ENCODE results near the gene ROR2.

ROR2 gene

GRCh38 chr9:91837981-91838731 is 111.9 kb downstream of the ROR2 start:
- no peak for DNase-seq

DNA sequence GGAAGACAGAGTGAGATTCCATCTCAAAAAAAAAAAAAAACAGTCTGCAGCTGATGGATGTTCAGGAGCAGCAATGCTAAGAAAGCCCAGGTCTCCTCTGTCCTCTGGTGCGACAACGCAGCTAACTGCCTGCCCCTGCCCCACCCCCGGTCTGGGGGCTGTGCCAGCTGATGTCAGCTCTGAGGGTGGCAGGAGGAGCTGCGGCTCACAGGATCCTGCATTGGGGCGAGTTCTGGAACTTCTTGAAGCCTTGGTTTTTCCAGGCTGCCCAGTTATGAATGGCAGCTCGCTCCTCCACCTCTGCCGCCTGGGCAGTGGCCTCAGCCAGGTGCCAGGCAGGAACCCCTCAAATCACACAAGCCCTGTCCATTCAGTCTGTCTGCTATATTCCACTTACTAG is 113.5 kb downstream of the ROR2 start:
- DNase-seq, result no peak

- DNase-seq, result no peak
Observed at GRCh38 chr9:91835632-91836031, 114.4 kb downstream of the ROR2 start.

- no peak for DNase-seq
Observed at GRCh38 chr9:91835216-91835615, 114.8 kb downstream of the ROR2 start.

DNA sequence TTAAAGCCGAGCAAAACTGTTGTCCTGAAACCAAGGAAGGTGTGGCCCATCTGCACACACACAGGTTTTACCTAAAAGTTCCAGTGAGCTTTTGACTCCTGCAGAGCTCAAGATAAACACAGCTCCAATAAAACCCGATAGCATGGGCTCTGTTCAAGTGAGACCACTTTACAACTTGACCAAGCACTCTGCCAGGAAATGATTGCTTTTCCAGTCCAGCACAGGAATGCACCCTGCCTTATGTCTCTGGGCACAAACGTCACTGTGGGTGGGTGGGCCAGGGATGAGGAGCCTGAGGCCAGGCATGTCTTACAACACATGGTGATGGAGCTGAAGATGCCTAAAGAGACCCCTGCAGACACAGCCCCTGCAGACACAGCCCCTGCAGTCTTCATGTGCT is 115.3 kb downstream of the ROR2 start:
- no peak for DNase-seq

DNA sequence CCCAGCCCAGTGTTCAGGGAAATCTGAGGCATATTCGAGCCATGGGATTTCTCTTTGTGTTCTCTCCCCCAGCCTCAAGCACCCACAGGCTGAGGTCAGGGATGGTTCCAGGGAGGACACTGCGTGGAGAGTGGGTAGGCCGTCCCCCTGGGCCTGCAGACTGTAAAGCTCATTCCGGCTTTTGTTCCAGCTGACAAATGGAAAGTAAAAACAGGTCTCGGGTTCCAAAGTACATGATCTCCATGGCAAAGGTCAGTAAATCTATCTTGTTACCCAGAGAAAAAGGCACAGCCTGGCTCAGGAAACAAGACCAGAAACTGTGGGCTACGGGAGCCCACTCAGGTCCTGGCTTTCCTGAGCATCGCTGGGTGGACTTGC is 116.2 kb downstream of the ROR2 start:
- no peak for DNase-seq

DNA sequence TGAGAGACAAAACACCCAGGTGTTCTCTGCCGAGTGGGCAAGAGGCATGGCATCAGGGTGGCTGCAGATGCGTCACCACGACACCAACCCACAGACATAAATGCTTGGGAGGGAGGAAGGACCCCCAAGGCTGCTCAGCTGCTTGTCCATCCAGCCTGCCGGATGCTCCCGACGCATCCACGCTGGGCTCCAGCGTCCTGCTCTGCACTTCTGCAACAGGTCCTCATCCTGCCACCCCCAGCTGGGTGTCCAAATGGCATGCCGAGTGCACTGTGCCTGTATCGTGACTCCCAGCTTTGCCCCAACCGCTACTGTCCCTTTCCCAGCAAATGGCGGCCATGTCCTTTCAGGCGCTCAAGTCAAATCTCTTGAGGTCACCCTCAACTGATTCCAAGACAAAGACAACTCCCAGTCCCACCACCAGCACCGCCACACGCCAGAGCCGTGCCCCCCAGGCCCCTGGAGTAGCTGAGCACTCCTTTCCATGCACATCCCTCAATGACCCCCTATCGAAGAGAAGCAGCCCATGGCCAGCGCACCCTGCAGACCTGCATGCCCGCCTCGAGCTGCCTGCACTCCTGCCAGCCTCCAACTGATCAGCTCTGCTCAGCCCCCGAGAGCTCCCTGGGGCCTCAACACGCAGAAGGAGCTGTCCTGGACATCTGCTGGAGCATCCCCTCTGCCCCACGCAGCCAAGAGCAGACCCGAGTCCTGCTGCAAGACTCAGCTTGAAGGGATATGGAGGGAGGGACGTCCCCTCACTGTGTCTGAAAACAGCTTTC is 116.7 kb downstream of the ROR2 start:
- DNase-seq, result no peak

GRCh38 chr9:91832322-91832721 is 117.7 kb downstream of the ROR2 start:
- no peak for DNase-seq

GRCh38 chr9:91825866-91826265 is 124.2 kb downstream of the ROR2 start:
- DNase-seq, result no peak

DNA sequence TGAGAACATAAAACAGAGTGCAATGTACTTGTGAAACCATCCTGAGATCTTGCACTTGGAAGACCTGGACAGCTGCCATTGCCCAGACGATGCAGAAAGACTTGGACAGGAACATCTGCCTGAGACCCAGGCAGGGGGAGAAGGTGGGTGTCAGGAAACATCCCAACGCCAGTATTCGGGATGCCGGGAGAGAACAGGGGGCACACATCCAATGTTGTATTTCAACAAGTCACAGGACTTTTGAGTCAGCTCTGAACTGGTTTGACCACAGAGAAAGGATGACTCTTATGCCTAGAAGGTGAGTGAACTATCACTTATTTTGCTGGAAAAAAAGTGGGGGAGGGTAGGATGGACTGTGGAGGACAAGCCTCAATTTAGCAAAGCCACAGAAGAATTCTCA is 124.6 kb downstream of the ROR2 start:
- DNase-seq, result no peak

- no peak for DNase-seq
Observed at GRCh38 chr9:91824601-91825305, 125.3 kb downstream of the ROR2 start.

DNA sequence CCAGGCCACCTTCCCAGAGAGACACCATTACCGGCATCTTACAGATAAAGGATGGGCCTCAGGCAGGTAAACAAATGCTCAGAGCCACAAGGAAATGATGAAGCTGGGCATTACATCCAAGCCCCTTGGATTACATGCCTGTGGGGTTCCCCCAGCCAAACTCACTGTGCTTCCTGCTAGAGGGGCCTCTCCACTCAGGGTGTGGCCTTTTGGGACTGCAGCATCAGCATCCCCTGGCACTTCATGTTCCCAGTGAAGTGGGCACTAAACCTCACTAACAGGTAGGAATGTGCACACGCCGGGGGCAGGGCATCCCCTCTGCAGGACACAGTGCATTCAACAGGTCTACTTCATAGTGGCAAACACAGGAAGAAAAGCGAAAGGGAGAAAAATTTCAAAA is 125.9 kb downstream of the ROR2 start:
- DNase-seq, result no peak

DNA sequence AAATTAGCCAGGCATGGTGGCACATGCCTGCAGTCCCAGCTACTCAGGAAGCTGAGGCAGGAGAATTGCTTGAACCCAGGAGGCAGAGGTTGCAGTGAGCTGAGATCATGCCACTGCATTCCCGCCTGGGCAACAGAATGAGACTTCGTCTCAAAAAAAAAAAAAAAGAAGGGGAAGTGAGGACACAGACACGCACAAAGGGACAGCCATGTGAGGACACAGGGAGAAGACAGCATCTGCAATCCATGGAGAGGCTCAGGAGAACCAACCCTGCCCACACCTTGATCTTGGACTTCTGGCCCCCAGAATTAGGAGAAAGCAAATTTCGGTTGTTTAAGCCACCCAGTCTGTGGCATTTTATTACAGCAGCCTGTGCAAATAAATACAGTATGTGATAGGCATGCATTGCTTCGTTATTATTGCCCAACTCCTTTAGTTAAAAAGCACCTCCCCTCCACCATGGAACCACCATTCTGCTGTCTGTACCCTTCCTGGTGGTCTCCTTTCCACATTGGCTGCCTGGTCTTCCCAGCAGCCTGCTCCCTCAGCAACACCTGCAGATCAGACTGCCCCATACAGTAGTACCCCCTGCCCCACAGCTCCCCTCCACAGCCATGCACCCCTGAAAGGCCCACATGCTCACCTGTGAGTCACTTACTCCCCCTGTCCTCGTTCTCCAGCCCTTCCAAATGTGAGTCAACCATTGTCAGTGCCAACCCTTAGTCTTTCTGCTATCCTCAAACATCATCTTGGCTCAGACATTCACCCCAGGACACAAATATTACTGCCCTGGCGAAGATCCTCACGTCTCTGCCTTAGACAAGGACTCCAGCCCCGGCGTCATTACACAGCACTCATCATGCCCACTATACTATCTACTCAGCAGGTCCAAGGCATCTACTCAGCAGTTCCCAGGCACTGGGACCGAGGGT is 128.8 kb downstream of the ROR2 start:
- no peak for DNase-seq

GRCh38 chr9:91820126-91820750 is 129.8 kb downstream of the ROR2 start:
- DNase-seq, result no peak

GRCh38 chr9:91818647-91819403 is 131.2 kb downstream of the ROR2 start:
- DNase-seq, result no peak

DNA sequence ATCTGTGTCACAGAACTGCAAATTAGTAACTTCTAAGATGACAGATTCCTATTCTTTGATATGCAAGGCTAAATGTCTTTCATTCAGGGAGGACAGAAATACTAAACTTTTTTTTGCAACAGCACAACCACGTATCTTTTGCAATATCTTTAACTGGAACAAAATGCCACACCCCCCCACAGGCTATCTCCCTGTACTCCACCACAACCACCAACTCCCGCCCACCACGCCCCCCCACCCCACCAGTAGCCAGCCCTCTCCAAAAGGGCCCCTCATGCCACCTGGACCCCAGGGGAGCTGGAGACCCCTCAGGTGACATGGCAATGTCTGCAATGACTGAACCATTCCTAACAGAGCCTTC is 131.8 kb downstream of the ROR2 start:
- no peak for DNase-seq

DNA sequence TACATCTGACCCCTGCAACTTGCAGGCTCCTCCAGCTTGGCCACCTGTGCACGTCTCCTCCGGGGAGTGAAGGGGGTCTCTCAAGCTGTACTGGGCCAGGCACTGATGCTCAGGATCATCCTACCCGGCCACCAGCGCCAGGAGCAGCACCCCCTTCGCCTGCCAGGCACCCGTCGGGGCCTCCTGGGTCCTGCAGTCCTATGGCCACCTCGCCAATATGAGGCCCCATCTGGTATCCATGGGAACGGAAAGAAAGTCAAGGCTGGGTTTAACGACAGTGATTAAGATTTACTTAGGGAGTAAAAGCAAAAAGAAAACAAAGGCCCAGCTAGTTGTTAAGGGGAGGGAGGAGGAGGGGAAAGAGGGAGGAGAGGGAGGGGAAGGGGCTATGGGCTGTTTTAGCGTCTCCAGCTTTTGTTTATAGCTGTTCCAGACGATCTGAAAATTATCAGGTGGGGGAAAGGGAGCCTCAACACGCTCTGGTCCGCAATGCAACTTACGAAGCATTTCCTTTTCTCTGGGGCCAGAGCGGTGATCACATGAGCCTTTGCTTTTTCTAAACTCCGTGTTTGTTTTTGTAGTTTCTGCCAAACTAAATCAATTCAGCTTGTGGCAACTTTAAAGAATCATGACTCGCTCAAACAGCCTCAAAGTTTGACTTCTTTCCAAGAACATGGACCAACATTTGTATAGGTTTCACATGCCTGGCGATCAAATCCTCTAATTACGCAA is 132.4 kb downstream of the ROR2 start:
- DNase-seq, result no peak

- no peak for DNase-seq
Observed at GRCh38 chr9:91817106-91817492, 132.9 kb downstream of the ROR2 start.

GRCh38 chr9:91816356-91816755 is 133.7 kb downstream of the ROR2 start:
- DNase-seq, result no peak

- no peak for DNase-seq
Observed at GRCh38 chr9:91815896-91816295, 134.1 kb downstream of the ROR2 start.

DNA sequence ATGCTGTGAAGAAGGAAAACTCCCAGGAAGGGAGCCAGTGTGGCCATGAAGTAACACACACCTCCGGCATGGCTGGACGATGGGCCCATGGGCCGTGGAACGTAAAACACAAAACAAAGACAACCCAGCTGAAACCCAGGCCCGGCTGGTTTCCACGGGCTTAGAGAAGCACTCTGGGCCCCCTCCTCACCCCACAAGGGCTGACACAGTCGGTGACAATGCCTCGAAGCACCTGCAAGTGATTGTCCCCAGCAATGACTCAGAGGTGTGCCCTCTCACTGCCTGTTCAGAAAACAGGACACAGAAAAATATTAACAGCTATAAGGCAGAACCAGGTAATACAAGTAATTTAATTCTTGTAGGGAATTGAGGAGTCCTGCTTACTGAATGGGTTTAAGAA is 135.3 kb downstream of the ROR2 start:
- no peak for DNase-seq

Measured in activated CD4-positive, alpha-beta T cell treated with anti-CD3 and anti-CD28 coated beads, Interleukin-2, amount 50 U/mL, for 16 hours (primary cell).